Measurements from ENCODE around the gene ADGRV1. TPM values are rescaled to one million over a fixed set of nuclear protein-coding genes. Genes with fewer than 3 reads are reported as not detected.
"Not testable (repeated sequence)": the region's sequence is repeated elsewhere in the genome, so short reads cannot be mapped to it uniquely, and the experiment has no call there.

Gene ADGRV1
- total RNA-seq, 2 experiments from 2014 or later: not detected

- no TSS peak for BruUV-seq (replicated peaks)
- POLR2A ChIA-PET: no interaction called here
- CTCF ChIA-PET (ENCODE audit: unreplicated experiment): no interaction called here
Measured at GRCh38 chr5:90657788-90658187, 99.2 kb downstream of the ADGRV1 start.

GRCh38 chr5:90658620-90659019, 100.0 kb downstream of the ADGRV1 start:
- Histone ChIP-seq H3K27ac (ENCODE audit: low read depth, low read length, poor library complexity, severe bottlenecking) (no peak overlapping the region), H3K4me3 (ENCODE audit: low read depth, low read length, poor library complexity, severe bottlenecking) (no peak overlapping the region), H3K4me1 (ENCODE audit: insufficient read depth, low read length, poor library complexity, severe bottlenecking) (no peaks in the 10 kb centered on the region), H3K79me2 (ENCODE audit: insufficient read depth, low read depth, low read length) (no peaks in the 10 kb centered on the region), H3K9me3 (ENCODE audit: low read length) (no peaks in the 10 kb centered on the region), H3K9me2 (ENCODE audit: insufficient read depth, low read length) (no peaks in the 10 kb centered on the region), H3K36me3 (ENCODE audit: insufficient read depth, low read length) (no peaks in the 10 kb centered on the region), H4K20me1 (ENCODE audit: insufficient read depth, low read length) (no peaks in the 10 kb centered on the region), H2AFZ (ENCODE audit: low read length) (no peak overlapping the region), H3K4me2 (ENCODE audit: low read length) (no peak overlapping the region)
- no TSS peak for BruUV-seq (replicated peaks)
- POLR2A ChIA-PET: interaction anchor here (0.7 kb wide), 1 partner anchor 22 kb away, joined by 3 read pairs; no protein-coding TSS in a partner anchor
- DNase-seq (ENCODE audit: low spot score): no peak
- no peak for TF ChIP-seq EZH2phosphoT487 (IDR thresholded peaks at IDR 0.05; ENCODE audit: borderline replicate concordance, low read depth, low read length)
- intact Hi-C loops (cut with micrococcal nuclease; ENCODE audit: unreplicated experiment): no loop called here
- CTCF ChIA-PET (ENCODE audit: unreplicated experiment): no interaction called here

More at GRCh38 chr5:90657788-90658187, 99.2 kb downstream of the ADGRV1 start:
- Histone ChIP-seq H2AFZ (ENCODE audit: low read length) (no peak overlapping the region), H3K4me1 (ENCODE audit: insufficient read depth, low read length, poor library complexity, severe bottlenecking) (no peaks in the 10 kb centered on the region), H3K79me2 (ENCODE audit: insufficient read depth, low read depth, low read length) (no peaks in the 10 kb centered on the region), H4K20me1 (ENCODE audit: insufficient read depth, low read length) (no peaks in the 10 kb centered on the region), H3K27ac (ENCODE audit: low read depth, low read length, poor library complexity, severe bottlenecking) (no peak overlapping the region), H3K9me2 (ENCODE audit: insufficient read depth, low read length) (no peaks in the 10 kb centered on the region), H3K36me3 (ENCODE audit: insufficient read depth, low read length) (no peaks in the 10 kb centered on the region), H3K9me3 (ENCODE audit: low read length) (no peaks in the 10 kb centered on the region), H3K4me3 (ENCODE audit: low read depth, low read length, poor library complexity, severe bottlenecking) (no peak overlapping the region), H3K4me2 (ENCODE audit: low read length) (no peak overlapping the region)
- TF ChIP-seq EZH2phosphoT487 (IDR thresholded peaks at IDR 0.05; ENCODE audit: borderline replicate concordance, low read depth, low read length): no peak
- no peak for TF ChIP-seq CTCF (conservative IDR thresholded peaks at IDR 0.05; ENCODE audit: low read length)
- DNase-seq (ENCODE audit: low spot score): no peak
- intact Hi-C loops (cut with micrococcal nuclease; ENCODE audit: unreplicated experiment): no loop called here

GRCh38 chr5:90668079-90668565, 109.5 kb downstream of the ADGRV1 start:
- H3K79me2 ChIP-seq (ENCODE audit: insufficient read depth, low read depth, low read length); H3K9me3 ChIP-seq (ENCODE audit: low read length); H3K9me2 ChIP-seq (ENCODE audit: insufficient read depth, low read length); CTCF ChIA-PET (ENCODE audit: unreplicated experiment); BruUV-seq (replicated peaks); DNase-seq (ENCODE audit: low spot score); H3K27ac ChIP-seq (ENCODE audit: low read depth, low read length, poor library complexity, severe bottlenecking); H3K4me2 ChIP-seq (ENCODE audit: low read length); intact Hi-C loops (cut with micrococcal nuclease; ENCODE audit: unreplicated experiment); H4K20me1 ChIP-seq (ENCODE audit: insufficient read depth, low read length); H2AFZ ChIP-seq (ENCODE audit: low read length); H3K4me1 ChIP-seq (ENCODE audit: insufficient read depth, low read length, poor library complexity, severe bottlenecking); H3K36me3 ChIP-seq (ENCODE audit: insufficient read depth, low read length); H3K4me3 ChIP-seq (ENCODE audit: low read depth, low read length, poor library complexity, severe bottlenecking): not testable (repeated sequence)
- POLR2A ChIA-PET: interaction anchor here (1.1 kb wide), 1 partner anchor 12 kb away, joined by 3 read pairs; no protein-coding TSS in a partner anchor

GRCh38 chr5:90675222-90675621, 116.6 kb downstream of the ADGRV1 start:
- no peaks in the 10 kb centered on the region for H3K4me1 ChIP-seq (ENCODE audit: insufficient read depth, low read length, poor library complexity, severe bottlenecking)
- TF ChIP-seq EZH2phosphoT487 (IDR thresholded peaks at IDR 0.05; ENCODE audit: borderline replicate concordance, low read depth, low read length) (no peak), CTCF (conservative IDR thresholded peaks at IDR 0.05; ENCODE audit: low read length) (no peak)
- H3K79me2 ChIP-seq (ENCODE audit: insufficient read depth, low read depth, low read length): no peaks in the 10 kb centered on the region
- BruUV-seq (replicated peaks): no TSS peak
- H3K27ac ChIP-seq (ENCODE audit: low read depth, low read length, poor library complexity, severe bottlenecking): no peak overlapping the region
- ChIA-PET POLR2A (no interaction called here), CTCF (ENCODE audit: unreplicated experiment) (no interaction called here)
- H4K20me1 ChIP-seq (ENCODE audit: insufficient read depth, low read length): no peaks in the 10 kb centered on the region
- no peak overlapping the region for H2AFZ ChIP-seq (ENCODE audit: low read length)
- no peaks in the 10 kb centered on the region for H3K9me3 ChIP-seq (ENCODE audit: low read length)
- no peak overlapping the region for H3K4me3 ChIP-seq (ENCODE audit: low read depth, low read length, poor library complexity, severe bottlenecking)
- no peaks in the 10 kb centered on the region for H3K36me3 ChIP-seq (ENCODE audit: insufficient read depth, low read length)
- no peaks in the 10 kb centered on the region for H3K9me2 ChIP-seq (ENCODE audit: insufficient read depth, low read length)
- no peak for DNase-seq (ENCODE audit: low spot score)
- intact Hi-C loops (cut with micrococcal nuclease; ENCODE audit: unreplicated experiment): no loop called here
- H3K4me2 ChIP-seq (ENCODE audit: low read length): no peak overlapping the region
